ENCODE measurements around the gene DDIT4. TPM values are rescaled to one million over a fixed set of nuclear protein-coding genes. Genes with fewer than 3 reads are reported as not detected.
"Not testable (repeated sequence)": the region's sequence is repeated elsewhere in the genome, so short reads cannot be mapped to it uniquely, and the experiment has no call there.

Gene DDIT4
- total RNA-seq, 1 experiment from 2014 or later: 157 TPM

GRCh38 chr10:72267819-72268399 lies 5.8 kb upstream of the DDIT4 start:
- H3K4me1 ChIP-seq (ENCODE audit: control insufficient read depth, insufficient read depth, low read length): peaks cover 16% of the 10 kb centered on the region
- ATAC-seq (no peak), DNase-seq (ENCODE audit: low read depth, low spot score) (no peak)
- CTCF ChIA-PET: interaction anchor here (0.7 kb wide), 1 partner anchor 61 kb away, joined by 6 read pairs; no protein-coding TSS in a partner anchor
- H3K27ac ChIP-seq (ENCODE audit: low read length): peak overlapping the region; percentile 30; the same call in 1 of the 2 replicates
- intact Hi-C loops (cut with micrococcal nuclease; ENCODE audit: unreplicated experiment): no loop called here
- H3K27me3 ChIP-seq (ENCODE audit: control insufficient read depth, insufficient read depth, low read length): no peaks in the 10 kb centered on the region
- no peaks in the 10 kb centered on the region for H3K9me3 ChIP-seq (ENCODE audit: control insufficient read depth, insufficient read depth, low read depth, low read length)
- H3K36me3 ChIP-seq (ENCODE audit: control insufficient read depth, insufficient read depth, low read length): no peaks in the 10 kb centered on the region
- in situ Hi-C loops (cut with HindIII; ENCODE audit: low pct_unique_long_range_greater_than_20kb, low sequenced_read_pairs): no loop called here
- H3K4me3 ChIP-seq (ENCODE audit: low read depth in 2 of 2, low read length in 2 of 2): no peak overlapping the region
- BruUV-seq (replicated peaks): no TSS peak
- TF ChIP-seq CTCF (IDR thresholded peaks at IDR 0.05): no peak
- no peak for TF ChIP-seq SIN3A (IDR thresholded peaks at IDR 0.05; ENCODE audit: borderline replicate concordance, insufficient read depth, low read depth, low read length)
- TF ChIP-seq TCF7L2 (IDR thresholded peaks at IDR 0.05; ENCODE audit: low read depth, low read length): no peak
- POLR2A ChIA-PET: no interaction called here

DNA sequence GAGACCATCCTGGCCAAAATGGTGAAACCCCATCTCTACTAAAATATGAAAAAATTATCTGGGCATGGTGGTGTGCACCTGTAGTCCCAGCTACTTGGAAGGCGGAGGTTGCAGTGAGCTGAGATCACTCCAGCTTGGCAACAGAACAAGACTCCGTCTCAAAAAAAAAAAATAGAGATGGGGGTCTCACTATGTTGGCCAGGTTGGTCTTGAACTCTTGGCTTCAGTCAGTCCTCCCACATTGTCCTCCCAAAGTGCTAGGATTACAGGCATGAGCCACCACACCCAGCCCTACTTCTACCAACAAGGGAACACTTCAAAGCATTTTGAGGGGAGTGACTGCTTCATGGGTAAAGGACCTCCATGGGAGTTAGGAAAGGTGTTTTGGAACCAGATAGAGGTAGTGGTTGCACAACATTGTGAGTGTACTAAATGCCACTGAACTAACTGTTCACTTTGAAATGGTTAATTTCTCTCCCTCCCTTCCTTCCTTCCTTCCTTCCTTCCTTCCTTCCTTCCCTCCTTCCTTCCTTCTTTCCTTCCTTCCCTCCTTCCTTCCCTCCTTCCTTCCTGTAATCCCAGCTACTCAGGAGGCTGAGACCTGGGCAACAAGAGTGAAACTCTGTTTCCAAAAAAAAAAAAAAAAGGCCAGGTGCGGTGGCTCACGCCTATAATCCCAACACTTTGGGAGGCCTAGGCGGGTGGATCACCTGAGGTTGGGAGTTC lies 5.1 kb upstream of the DDIT4 start:
- DNase-seq (ENCODE audit: low read depth, low spot score); in situ Hi-C loops (cut with HindIII; ENCODE audit: low pct_unique_long_range_greater_than_20kb, low sequenced_read_pairs); ATAC-seq; H3K9me3 ChIP-seq (ENCODE audit: control insufficient read depth, insufficient read depth, low read depth, low read length); H3K36me3 ChIP-seq (ENCODE audit: control insufficient read depth, insufficient read depth, low read length); BruUV-seq (replicated peaks); H3K27me3 ChIP-seq (ENCODE audit: control insufficient read depth, insufficient read depth, low read length); H3K27ac ChIP-seq (ENCODE audit: low read length); intact Hi-C loops (cut with micrococcal nuclease; ENCODE audit: unreplicated experiment); H3K4me3 ChIP-seq (ENCODE audit: low read depth in 2 of 2, low read length in 2 of 2): not testable (repeated sequence)
- ChIA-PET CTCF (interaction anchor here (0.5 kb wide), 1 partner anchor 21 kb away, joined by 4 read pairs; no protein-coding TSS in a partner anchor), POLR2A (interaction anchor here (0.7 kb wide), 1 partner anchor 112 kb away, joined by 8 read pairs; no protein-coding TSS in a partner anchor)
- peaks cover 13% of the 10 kb centered on the region for H3K4me1 ChIP-seq (ENCODE audit: control insufficient read depth, insufficient read depth, low read length)

DNA sequence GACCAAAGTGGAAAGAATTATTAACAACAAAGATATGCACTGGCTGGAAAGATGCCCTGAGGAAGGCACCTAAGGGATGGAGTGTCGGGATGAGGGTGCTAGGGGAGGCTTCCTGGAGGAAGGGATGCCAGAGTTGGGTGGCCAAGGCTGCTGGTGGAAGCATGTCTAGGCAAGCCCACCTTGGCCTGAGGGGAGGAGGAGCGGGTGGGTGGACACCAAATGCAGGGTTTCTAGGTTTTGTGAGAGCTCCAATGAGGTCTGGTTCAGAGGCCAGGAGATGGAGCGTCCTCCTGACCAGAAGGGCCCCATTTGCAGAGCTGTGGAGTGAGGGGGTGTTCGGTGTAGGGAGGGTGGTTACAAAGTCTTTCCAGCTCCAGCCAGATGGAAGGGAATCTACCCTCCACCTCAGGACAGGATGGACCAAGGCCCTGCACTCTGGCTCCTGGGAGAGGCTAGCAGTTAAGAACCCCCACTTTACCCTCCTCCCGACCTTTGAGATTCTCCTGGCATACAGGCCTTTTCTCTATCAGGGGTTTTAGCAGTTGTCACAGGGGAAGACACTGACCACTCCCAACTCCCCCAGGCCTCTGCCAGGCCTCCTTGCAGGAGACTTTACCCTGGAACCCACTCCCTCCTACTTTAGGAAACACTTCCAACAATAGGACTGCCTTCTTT lies 3.0 kb upstream of the DDIT4 start:
- no TSS peak for BruUV-seq (replicated peaks)
- in situ Hi-C loops (cut with HindIII; ENCODE audit: low pct_unique_long_range_greater_than_20kb, low sequenced_read_pairs): no loop called here
- ATAC-seq (no peak), DNase-seq (ENCODE audit: low read depth, low spot score) (no peak)
- Histone ChIP-seq H3K4me1 (ENCODE audit: control insufficient read depth, insufficient read depth, low read length) (peaks cover 11% of the 10 kb centered on the region), H3K27me3 (ENCODE audit: control insufficient read depth, insufficient read depth, low read length) (no peaks in the 10 kb centered on the region), H3K36me3 (ENCODE audit: control insufficient read depth, insufficient read depth, low read length) (no peaks in the 10 kb centered on the region; the same call in 1 of the 2 replicates), H3K4me3 (ENCODE audit: low read depth in 2 of 2, low read length in 2 of 2) (no peak overlapping the region), H3K9me3 (ENCODE audit: control insufficient read depth, insufficient read depth, low read depth, low read length) (no peaks in the 10 kb centered on the region), H3K27ac (ENCODE audit: low read length) (peak overlapping the region; percentile 83; the same call in 1 of the 2 replicates)
- intact Hi-C loops (cut with micrococcal nuclease; ENCODE audit: unreplicated experiment): no loop called here
- no peak for TF ChIP-seq POLR2AphosphoS5 (IDR thresholded peaks at IDR 0.05; ENCODE audit: low read depth, low read length)
- TF ChIP-seq, protein P1, sequence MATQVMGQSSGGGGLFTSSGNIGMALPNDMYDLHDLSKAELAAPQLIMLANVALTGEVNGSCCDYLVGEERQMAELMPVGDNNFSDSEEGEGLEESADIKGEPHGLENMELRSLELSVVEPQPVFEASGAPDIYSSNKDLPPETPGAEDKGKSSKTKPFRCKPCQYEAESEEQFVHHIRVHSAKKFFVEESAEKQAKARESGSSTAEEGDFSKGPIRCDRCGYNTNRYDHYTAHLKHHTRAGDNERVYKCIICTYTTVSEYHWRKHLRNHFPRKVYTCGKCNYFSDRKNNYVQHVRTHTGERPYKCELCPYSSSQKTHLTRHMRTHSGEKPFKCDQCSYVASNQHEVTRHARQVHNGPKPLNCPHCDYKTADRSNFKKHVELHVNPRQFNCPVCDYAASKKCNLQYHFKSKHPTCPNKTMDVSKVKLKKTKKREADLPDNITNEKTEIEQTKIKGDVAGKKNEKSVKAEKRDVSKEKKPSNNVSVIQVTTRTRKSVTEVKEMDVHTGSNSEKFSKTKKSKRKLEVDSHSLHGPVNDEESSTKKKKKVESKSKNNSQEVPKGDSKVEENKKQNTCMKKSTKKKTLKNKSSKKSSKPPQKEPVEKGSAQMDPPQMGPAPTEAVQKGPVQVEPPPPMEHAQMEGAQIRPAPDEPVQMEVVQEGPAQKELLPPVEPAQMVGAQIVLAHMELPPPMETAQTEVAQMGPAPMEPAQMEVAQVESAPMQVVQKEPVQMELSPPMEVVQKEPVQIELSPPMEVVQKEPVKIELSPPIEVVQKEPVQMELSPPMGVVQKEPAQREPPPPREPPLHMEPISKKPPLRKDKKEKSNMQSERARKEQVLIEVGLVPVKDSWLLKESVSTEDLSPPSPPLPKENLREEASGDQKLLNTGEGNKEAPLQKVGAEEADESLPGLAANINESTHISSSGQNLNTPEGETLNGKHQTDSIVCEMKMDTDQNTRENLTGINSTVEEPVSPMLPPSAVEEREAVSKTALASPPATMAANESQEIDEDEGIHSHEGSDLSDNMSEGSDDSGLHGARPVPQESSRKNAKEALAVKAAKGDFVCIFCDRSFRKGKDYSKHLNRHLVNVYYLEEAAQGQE (IDR thresholded peaks at IDR 0.05; ENCODE audit: insufficient read depth in 1 of 2, low read depth in 2 of 2, low read length in 1 of 2): no peak
- POLR2A ChIA-PET: no interaction called here
- CTCF ChIA-PET: no interaction called here
